Activated B cell treated with CpG ODN at 0.5 μM for 24 hours (primary cell): ENCODE results near the gene CLCN6. TPM values are rescaled to one million over a fixed set of nuclear protein-coding genes. Genes with fewer than 3 reads are reported as not detected.

Experiments
- ATAC-seq: fragments of 200-7000 bp; cut with Tn5 transposase; one replicate; pipeline ENCODE4 v1.10.0; 2021; ENCODE audit warnings: low read depth, mild to moderate bottlenecking, moderate library complexity
- CTCF ChIA-PET: fragments of 350-600 bp; sonication (Branson Sonifier 250); formaldehyde crosslinking; loops from one replicate; lab custom pipeline; 2021; ENCODE audit warnings: antibody characterized with exemption; lab: Charles Lee
- POLR2A ChIA-PET: fragments of 350-600 bp; sonication (Branson Sonifier 250); formaldehyde crosslinking; loops from one replicate; lab custom pipeline; 2021; ENCODE audit warnings: antibody characterized with exemption; lab: Charles Lee
- DNase-seq: peaks from one replicate; pipeline ENCODE4 v3.0.0; 2022
- H3K27ac Mint-ChIP-seq: one replicate; pipeline ENCODE4 v1.8.0; 2020; ENCODE audit warnings: mixed read lengths
- H3K27me3 Mint-ChIP-seq: one replicate; pipeline ENCODE4 v1.8.0; 2021; ENCODE audit warnings: mixed read lengths
- H3K36me3 Mint-ChIP-seq: one replicate; pipeline ENCODE4 v1.8.0; 2021; ENCODE audit warnings: low read depth, mixed read lengths
- H3K4me1 Mint-ChIP-seq: one replicate; pipeline ENCODE4 v1.8.0; 2021; ENCODE audit warnings: mixed read lengths
- H3K4me3 Mint-ChIP-seq: one replicate; pipeline ENCODE4 v1.8.0; 2020; ENCODE audit warnings: mild to moderate bottlenecking, mixed read lengths
- H3K9me3 Mint-ChIP-seq: one replicate; pipeline ENCODE4 v1.8.0; 2020; ENCODE audit warnings: mixed read lengths
- CTCF ChIP-seq: fragments of 200-600 bp; IDR thresholded peaks from one replicate; pipeline ENCODE4 v1.8.0; 2022; ENCODE audit warnings: antibody characterized with exemption, mild to moderate bottlenecking
- intact Hi-C: fragments of 100-400 bp; cut with micrococcal nuclease; formaldehyde crosslinking; loops from one replicate; pipeline ENCODE4 v1.15.1; 2024
- total RNA-seq: library from RNA; stranded (reverse); gene quantifications from 2 replicates; pipeline ENCODE4 v1.2.3, GENCODE V29; 2022

CLCN6 gene
- total RNA-seq, 1 donor from 2014 or later, result 79.6 TPM

- no peaks in the 10 kb centered on the region for H3K27me3 Mint-ChIP-seq
- no peak for ATAC-seq
These were observed 22.4 kb upstream of the CLCN6 start for GRCh38 chr1:11783556-11783955.

DNA sequence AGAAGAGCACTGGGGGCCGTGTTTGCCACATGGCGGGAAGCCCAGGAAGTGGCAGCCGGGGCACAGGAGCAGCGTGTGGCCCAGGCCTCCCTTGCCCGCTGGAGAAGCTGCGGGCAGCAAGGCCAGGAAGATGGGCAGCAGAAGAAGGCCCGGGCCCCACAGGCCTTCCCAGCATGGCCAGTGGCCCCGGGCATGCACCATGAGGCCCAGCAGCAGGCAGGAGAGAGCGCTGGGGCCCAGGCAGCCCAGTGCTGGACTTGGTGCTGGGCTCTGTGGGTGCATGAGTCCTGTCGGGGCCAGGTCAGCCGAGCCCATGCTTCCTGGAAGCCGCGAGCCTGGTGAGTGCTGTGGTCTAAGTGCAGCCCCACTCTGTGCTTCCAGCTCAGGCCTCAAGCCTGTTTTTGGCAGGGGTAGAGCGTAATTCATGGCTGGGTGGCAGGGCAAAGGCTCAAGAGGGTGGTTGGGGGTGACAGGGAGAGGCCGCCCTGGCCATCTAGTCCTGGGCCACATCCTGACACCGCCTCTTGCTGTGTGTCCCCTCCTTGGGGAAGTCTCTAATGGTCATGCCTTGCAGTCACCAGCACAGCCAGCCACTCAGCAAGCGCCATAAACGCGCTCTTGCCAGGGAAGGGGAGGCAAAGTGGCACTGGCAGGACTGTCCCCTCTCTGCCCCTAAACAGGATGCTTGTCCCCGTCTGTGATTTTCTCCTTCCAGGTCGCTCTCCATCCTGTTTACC is 21.6 kb upstream of the CLCN6 start:
- ATAC-seq, result no peak

More at GRCh38 chr1:11783556-11783955, 22.4 kb upstream of the CLCN6 start:
- H3K9me3 Mint-ChIP-seq, result no peaks in the 10 kb centered on the region
- DNase-seq, result no peak
- intact Hi-C loops, result loop anchor here (10.0 kb wide), 1 partner anchor 51 kb away; no protein-coding TSS in a partner anchor
- H3K4me3 Mint-ChIP-seq, result no peak overlapping the region
- H3K27ac Mint-ChIP-seq, result no peak overlapping the region
- H3K36me3 Mint-ChIP-seq, result no peaks in the 10 kb centered on the region
- POLR2A ChIA-PET, result no interaction called here
- peaks cover 22% of the 10 kb centered on the region for H3K4me1 Mint-ChIP-seq
- TF ChIP-seq CTCF, result no peak
- CTCF ChIA-PET, result no interaction called here

GRCh38 chr1:11784993-11785769 is 20.8 kb upstream of the CLCN6 start:
- H3K27ac Mint-ChIP-seq, result peak overlapping the region; percentile 71
- ATAC-seq (peak; percentile 86), DNase-seq (peak; percentile 55)
- intact Hi-C loops, result loop anchor here (1.0 to 10.0 kb wide), 3 partner anchors 20 to 109 kb away; partner anchors contain the start of gene MTHFR
- ChIA-PET POLR2A (interaction anchor here (0.8 to 4.3 kb wide), 4 partner anchors 21 to 124 kb away, joined by 3 to 17 read pairs (median 3); partner anchors contain the start of genes CLCN6 and MTHFR), CTCF (interaction anchor here (0.7 to 2.2 kb wide), 3 partner anchors 13 to 40 kb away, joined by 3 to 7 read pairs (median 4); no protein-coding TSS in a partner anchor)
- TF ChIP-seq CTCF, result peak; percentile 88
- peaks cover 22% of the 10 kb centered on the region for H3K4me1 Mint-ChIP-seq
- H3K36me3 Mint-ChIP-seq, result peaks cover 7% of the 10 kb centered on the region
- no peaks in the 10 kb centered on the region for H3K27me3 Mint-ChIP-seq
- H3K9me3 Mint-ChIP-seq, result no peaks in the 10 kb centered on the region
- H3K4me3 Mint-ChIP-seq, result peak overlapping the region; percentile 44

More for the DNA sequence above, 21.6 kb upstream of the CLCN6 start:
- Mint-ChIP-seq H3K9me3 (no peaks in the 10 kb centered on the region), H3K4me3 (no peak overlapping the region), H3K36me3 (peaks cover 1% of the 10 kb centered on the region), H3K27ac (no peak overlapping the region), H3K4me1 (peaks cover 22% of the 10 kb centered on the region), H3K27me3 (no peaks in the 10 kb centered on the region)
- ChIA-PET POLR2A (interaction anchor here (0.8 to 4.3 kb wide), 3 partner anchors 22 to 124 kb away, joined by 3 to 17 read pairs (median 3); partner anchors contain the start of genes CLCN6 and MTHFR), CTCF (interaction anchor here (0.8 to 2.2 kb wide), 3 partner anchors 13 to 109 kb away, joined by 3 to 7 read pairs (median 4); no protein-coding TSS in a partner anchor)
- no peak for DNase-seq
- intact Hi-C loops, result loop anchor here (2.0 to 10.0 kb wide), 2 partner anchors 20 to 50 kb away; partner anchors contain the start of gene MTHFR
- TF ChIP-seq CTCF, result no peak

- Mint-ChIP-seq H3K27ac (peak overlapping the region; percentile 41), H3K9me3 (no peaks in the 10 kb centered on the region), H3K27me3 (no peaks in the 10 kb centered on the region), H3K36me3 (peaks cover 15% of the 10 kb centered on the region), H3K4me1 (peaks cover 28% of the 10 kb centered on the region), H3K4me3 (no peak overlapping the region)
- ChIA-PET CTCF (interaction anchor here (1.7 to 2.2 kb wide), 2 partner anchors 12 to 17 kb away, joined by 4 to 7 read pairs; no protein-coding TSS in a partner anchor), POLR2A (interaction anchor here (0.6 to 4.3 kb wide), 5 partner anchors 11 to 362 kb away, joined by 3 to 17 read pairs (median 6); no protein-coding TSS in a partner anchor)
- no peak for DNase-seq
- no peak for ATAC-seq
- intact Hi-C loops, result loop anchor here (10.0 kb wide), 1 partner anchor 49 kb away; no protein-coding TSS in a partner anchor
- TF ChIP-seq CTCF, result no peak
These were observed 19.8 kb upstream of the CLCN6 start for GRCh38 chr1:11786168-11786567.
